ENCODE measurements around the gene DCAF7.

GRCh38 chr17:63626551-63627180, 76.4 kb downstream of the DCAF7 start:
- TF ChIP-seq EZH2 (IDR thresholded peaks at IDR 0.05) (no peak), POLR2AphosphoS5 (IDR thresholded peaks at IDR 0.05; ENCODE audit: borderline replicate concordance, low read depth, low read length) (no peak)

Measured in SK-N-MC (cell line).